ENCODE results near the gene NTS. TPM values are rescaled to one million over a fixed set of nuclear protein-coding genes. Genes with fewer than 3 reads are reported as not detected.

The NTS gene
- total RNA-seq, 1 experiment from 2014 or later: 27.4 TPM

GRCh38 chr12:85894653-85895052 is 20.6 kb downstream of the NTS start:
- no peak for DNase-seq (ENCODE audit: low spot score)
- in situ Hi-C loops (cut with HindIII; ENCODE audit: low sequenced_read_pairs): no loop called here

GRCh38 chr12:85920324-85920947 is 46.3 kb downstream of the NTS start:
- peak; percentile 55 for DNase-seq (ENCODE audit: low spot score)

GRCh38 chr12:85923767-85924331 is 49.8 kb downstream of the NTS start:
- in situ Hi-C loops (cut with HindIII; ENCODE audit: low sequenced_read_pairs): no loop called here
- DNase-seq (ENCODE audit: low spot score): no peak

More at GRCh38 chr12:85920324-85920947, 46.3 kb downstream of the NTS start:
- in situ Hi-C loops (cut with HindIII; ENCODE audit: low sequenced_read_pairs): no loop called here

- DNase-seq (ENCODE audit: low spot score): no peak
- in situ Hi-C loops (cut with HindIII; ENCODE audit: low sequenced_read_pairs): no loop called here
Measured at GRCh38 chr12:85927166-85927565, 53.1 kb downstream of the NTS start.

Other genes starting within 250 kb of the NTS start
- gene RASSF9, start 37.9 kb upstream of the NTS start, total RNA-seq (2014; rRNA removed; shearing (Covaris generic)): 0.31 TPM in 1 of 2 replicates, not detected in the other

All from G401 (cell line).